Activated CD8-positive, alpha-beta memory T cell treated with anti-CD3 and anti-CD28 coated beads for 1 hour (primary cell): Measurements from ENCODE around the gene NCBP2L.

Experiments
- DNase-seq, 2 donors: peaks; one replicate each; pipeline ENCODE4 v3.0.0-alpha.2; 2020; ENCODE audit warnings: low read depth in 1 of 2; ENCODE audit errors: extremely low read depth in 1 of 2

NCBP2L gene

DNA sequence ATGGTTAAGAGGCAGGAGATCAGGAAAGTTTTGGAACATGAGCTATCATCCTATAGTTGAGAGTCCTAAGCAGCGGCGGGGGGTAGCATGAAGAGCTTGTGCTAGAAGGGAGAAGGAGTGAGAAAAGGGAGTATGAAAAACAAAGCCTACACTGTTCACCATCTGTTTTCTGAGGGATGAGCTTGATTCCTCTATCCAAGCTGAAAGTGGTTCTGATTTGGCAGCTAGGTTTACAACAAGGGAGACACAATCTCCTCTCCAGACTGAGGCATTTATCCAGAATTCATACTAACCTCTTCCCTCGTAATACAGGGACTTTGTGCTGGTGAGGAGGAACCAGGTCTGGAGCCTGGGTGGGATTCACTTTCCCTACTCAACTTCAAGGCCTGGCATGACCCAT lies 25.5 kb upstream of the NCBP2L start:
- no peak for DNase-seq

GRCh38 chrX:107752714-107753113 lies 24.8 kb upstream of the NCBP2L start:
- DNase-seq: no peak

DNA sequence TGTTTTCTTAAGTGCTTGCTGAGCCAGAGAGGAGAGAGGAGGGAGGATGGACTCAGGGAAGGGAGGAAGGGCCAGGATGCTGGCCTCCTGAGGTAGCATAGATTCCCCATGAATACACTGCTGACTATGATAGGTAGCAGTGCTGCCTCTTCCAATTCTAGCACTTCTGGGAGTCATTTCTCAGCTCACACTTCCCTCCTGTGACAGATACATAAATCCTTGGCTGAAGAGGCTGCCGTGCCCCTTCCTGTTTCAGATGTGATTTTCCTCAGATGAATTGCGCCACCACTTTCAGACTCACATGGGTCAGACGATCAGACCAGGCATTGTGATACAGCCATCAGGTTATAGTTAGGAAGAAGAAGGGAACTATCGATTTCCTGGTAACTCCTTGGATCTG lies 24.3 kb upstream of the NCBP2L start:
- no peak for DNase-seq

DNA sequence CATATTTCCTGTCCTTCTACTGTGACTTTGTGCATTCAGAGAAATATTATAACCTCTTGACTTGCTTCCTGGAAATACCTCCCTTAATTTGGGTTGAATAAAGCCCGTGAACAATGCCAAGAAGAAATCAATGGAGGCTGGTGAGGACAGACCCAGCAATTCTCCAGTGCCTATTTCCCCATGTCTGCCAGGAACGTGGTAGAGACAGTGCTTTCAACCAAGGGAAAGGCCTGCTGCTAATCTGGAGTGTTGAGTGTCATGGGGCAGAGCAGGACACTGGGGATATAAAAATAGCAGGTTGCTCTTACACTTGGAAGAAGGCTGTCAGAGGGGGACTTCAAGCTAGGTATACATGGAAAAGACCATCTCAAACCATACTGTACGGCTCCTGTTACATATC lies 21.8 kb upstream of the NCBP2L start:
- DNase-seq: no peak

- no peak for DNase-seq
These were observed 19.2 kb upstream of the NCBP2L start for GRCh38 chrX:107758231-107758766.

DNA sequence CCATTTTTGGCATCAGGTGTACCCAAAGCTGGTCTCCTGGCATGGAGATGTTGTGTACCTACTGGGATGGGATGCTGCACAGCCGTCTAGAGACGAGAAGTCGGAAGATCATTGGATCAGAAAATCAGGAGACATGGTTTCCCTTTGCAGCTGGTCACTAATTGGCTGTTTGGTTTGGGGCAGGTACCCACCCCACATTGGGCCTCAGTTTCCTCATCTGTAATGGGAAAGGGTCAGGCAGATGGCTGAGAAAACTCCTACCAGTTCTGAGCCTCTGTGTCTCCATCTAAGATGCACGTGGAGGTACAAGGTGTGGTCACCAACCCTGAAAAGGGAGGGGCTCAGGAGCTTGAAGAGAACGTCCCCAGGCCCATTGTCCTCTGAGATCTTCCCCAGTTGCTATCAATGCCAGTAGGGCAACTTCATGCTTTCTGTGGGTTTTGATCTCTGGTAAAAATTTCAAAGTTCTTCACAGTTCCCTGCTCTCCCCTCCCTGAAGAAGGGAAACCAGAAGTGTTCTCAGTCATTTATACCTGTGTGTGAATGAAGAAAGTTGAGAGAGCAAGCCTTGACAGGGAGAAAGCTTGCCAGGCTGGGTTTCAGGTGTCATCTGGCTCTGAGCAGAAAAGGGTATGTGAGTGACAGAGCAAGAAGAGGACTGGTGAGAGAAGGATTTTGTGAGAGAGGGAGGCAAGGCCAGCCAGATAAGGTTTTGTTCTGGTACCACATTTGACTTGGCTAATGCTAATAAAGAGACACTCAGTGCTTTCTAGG lies 17.0 kb upstream of the NCBP2L start:
- no peak for DNase-seq

DNA sequence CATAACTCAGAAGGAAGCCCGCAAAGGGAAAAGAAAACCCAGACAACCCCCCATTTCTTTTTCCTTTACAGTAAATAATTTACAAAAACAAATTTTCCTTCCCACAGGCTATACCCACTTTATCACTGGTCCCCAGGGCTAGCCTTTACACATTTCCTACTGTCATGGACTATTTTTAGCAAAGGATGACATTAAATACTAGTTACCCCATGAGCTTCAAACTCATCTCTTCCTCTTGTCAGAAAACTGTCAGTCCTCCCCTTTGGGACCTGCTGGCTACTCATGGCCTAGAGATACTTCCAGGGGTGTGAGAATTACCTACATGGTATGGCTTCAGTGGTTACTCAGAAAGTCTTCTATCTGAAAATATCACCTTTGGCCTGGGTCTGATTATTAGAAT lies 13.9 kb upstream of the NCBP2L start:
- DNase-seq: no peak

DNA sequence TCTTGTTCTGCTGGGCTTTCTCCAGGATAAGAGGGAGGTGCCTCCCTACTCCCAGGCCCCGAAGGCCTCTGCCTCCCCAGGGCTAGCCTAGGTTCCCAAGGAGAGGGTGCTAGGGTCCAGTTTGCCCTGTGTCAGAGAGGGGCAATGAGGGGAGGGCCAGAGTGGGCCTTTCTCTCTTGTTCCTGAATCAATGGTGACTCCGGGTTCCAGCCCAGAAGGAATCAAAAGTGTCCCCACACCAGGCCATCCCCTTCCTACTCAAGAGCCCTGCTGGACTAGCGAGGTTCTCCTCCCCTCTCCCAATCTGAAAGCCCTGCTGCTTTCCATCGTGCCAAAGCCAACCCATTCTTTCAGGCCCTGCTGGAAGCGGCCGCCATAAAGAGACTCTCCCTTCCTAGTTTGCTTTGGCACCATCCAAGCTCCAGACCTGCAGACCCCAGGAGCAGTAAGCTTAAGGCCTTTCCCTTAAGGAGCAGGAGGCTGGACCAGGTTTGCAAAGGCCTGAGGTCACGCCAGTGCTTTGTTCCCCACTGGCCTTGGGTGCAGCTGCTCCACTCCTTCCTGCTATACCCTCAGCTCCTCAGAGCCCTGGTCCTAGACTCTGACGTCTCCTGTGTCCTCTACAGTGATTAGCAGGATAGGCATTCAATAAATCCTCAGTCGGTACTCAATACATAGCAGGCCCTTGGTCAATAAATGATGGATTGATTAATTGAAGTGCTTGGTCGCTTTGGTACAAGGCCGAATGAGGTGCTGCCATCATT lies 12.5 kb upstream of the NCBP2L start:
- DNase-seq: no peak

DNA sequence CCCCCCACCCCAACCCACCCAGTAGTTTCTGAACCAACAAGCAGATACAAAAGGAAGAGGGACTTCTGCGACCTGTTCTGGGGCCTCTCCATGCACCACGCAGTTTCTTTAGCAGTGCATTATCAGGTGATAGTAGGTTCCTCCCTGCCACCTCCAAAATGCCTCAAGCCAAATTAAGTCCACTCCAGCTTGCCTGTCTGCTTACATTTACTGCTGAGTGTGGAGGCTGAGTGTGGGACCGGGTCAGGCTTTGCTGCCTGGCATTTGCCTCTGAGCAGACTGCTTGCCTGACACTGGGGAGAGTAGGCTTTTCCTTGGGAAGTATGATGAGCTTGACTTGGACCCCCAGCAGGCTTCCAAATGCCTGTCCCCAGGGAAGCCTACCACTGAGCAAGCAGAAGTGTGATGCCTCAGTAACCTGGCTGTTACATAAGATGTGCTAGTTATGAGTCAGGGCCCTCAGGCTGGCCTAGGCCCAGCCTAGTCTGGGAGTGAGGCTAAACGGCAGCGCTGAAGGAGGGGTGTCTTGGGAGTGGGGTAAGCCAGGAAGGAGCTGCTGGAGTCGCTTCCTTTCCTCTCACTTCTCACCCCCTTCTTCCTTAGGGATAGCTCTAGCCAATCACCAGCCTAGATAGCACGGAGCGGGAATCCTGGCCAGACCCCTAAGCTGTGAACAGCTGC lies 10.9 kb upstream of the NCBP2L start:
- DNase-seq: no peak

GRCh38 chrX:107768051-107768450 lies 9.5 kb upstream of the NCBP2L start:
- DNase-seq: no peak

GRCh38 chrX:107769581-107770317 lies 7.8 kb upstream of the NCBP2L start:
- DNase-seq: no peak

- DNase-seq: no peak
These were observed 4.3 kb upstream of the NCBP2L start for GRCh38 chrX:107773206-107773605.

DNA sequence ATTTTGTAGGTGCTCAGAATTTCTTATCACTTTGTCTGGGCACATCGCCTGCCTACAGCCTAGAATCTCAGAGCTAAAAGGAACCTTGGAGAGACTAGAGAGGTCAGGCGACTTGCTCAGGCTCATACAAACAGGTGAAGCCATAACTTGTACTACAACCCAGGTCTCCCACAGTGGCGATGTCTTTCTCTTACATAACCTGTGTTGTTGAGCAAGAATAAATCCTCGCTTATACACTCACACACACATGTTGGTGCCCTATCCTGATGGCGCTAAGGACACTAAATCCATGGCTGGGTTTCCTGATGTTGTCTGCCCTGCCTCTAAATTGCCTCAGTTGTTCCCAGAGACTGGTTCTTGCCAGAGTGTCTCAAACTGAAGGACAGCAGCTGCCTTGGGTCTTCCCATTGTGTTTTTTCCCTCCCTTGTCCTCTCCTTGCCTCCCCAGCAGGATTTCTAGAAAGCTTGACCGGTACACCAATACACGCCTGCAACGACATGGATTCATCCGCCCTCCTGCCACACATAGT lies 3.6 kb upstream of the NCBP2L start:
- no peak for DNase-seq

DNA sequence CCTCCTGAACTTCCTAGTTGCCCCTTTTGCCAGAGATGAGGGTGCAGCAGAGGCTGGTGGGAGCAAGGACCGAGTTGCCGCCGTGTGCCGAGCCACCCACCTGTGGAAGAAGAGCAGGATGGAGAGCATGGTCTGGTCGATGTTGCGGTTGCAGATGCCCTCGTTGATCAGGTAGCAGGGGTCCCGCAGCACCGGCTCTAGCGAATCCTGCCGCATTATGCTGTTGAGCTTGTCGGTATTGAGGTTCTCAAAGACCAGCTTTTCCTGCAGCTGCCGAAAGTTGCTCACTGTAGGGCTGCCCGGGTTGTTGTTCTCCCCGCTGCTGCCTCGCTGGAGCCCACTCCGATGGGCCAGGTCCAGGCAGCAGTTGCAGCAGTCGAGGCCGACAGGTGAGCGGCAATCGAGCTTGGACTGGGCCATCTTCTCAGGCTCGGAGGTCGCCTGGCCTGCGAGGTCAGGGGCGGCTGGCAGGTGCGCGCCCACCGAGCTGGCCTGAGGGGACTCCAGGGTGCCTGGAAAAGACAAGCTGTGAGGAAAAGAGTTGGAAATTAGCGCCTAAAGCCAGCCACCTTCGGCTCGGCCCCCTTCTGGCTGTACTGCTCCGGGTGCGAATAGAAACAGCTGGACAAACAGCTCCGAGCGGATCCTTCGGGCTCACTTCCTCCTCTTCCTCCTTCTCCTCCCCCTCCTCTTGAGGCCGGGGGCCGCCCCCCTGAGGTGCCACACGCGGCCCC lies 2.4 kb upstream of the NCBP2L start:
- no peak for DNase-seq

GRCh38 chrX:107775734-107776511 lies 1.6 kb upstream of the NCBP2L start, which contains the start of gene TSC22D3:
TSC22D3 (minus strand) TSS chrX:107775787; CDS start chrX:107775419, 368 bp downstream.
- peak; percentile 14 to 25 for DNase-seq

GRCh38 chrX:107776649-107777535 lies 641 bp upstream of the NCBP2L start:
- DNase-seq: peak; percentile 44 to 50

- no peak for DNase-seq
These were observed 3.0 kb downstream of the NCBP2L start for GRCh38 chrX:107780525-107780924.

DNA sequence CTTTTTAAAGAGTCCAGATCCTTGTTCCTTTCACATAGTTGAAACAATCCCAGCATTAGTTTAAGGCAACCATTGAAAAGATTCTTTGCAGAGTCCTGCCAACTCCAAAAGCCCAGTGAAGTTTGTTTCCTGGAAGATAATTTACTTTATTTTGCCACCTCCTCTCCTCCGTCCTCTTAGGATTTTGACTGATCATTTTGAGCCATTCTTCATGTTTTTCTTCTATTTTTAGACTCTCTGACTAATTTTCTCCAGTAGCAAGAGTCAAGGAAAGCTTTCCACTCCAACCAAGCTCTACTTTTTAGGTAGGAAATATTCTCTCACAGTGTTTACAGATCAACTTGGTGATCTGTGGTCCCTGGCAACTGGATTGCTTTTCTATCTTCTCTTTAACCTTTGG lies 10.3 kb downstream of the NCBP2L start:
- no peak for DNase-seq
